SK-N-MC (cell line): ENCODE data around the gene ATP8B1.

ENCODE experiments used
- EZH2 ChIP-seq: fragments of 200-600 bp; sonication (generic); IDR thresholded peaks from one replicate; pipeline ENCODE4 v1.6.1; 2017; ENCODE audit warnings: antibody characterized with exemption
- FOXP2 ChIP-seq: optimal IDR thresholded peaks from 2 replicates; pipeline ENCODE3; 2011; ENCODE audit warnings: mild to moderate bottlenecking, moderate library complexity; ENCODE audit not compliant: insufficient read depth; ENCODE audit errors: extremely low read length, control extremely low read depth
- POLR2AphosphoS5 ChIP-seq: IDR thresholded peaks from 2 replicates; pipeline ENCODE4 v1.6.1; 2012; ENCODE audit warnings: mild to moderate bottlenecking, low read depth, low read length, borderline replicate concordance

DNA sequence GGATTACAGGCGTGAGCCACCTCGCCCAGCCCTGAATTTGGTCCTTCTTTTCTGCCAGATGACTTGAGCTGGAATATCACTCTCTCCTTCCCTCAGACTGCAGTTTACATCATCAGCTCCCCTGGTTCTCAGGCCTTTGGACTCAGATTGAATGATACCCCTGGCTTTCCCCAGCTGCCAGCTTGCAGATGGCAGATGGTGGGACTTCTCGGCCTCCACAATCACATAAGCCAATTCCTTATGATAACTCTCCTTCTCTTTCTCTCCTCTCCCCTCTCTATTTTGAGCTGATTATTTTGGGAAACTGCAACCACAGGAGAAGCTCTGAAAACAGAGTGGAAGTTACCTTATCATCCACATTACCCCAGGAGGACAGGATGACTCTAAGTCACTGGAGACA is 33.4 kb upstream of the ATP8B1 start:
- TF ChIP-seq POLR2AphosphoS5 (no peak), EZH2 (no peak), FOXP2 (no peak)
